ENCODE measurements around the gene RAB7B.

GRCh38 chr1:205927247-205927646 is 75.9 kb downstream of the RAB7B start:
- TF ChIP-seq CTCF (IDR thresholded peaks at IDR 0.05; ENCODE audit: insufficient read depth, low read length) (no peak), POLR2AphosphoS5 (IDR thresholded peaks at IDR 0.05; ENCODE audit: low read depth) (no peak)

Data from HL-60 (cell line).